Measurements from ENCODE around the gene ENGASE.

The ENGASE gene

GRCh38 chr17:79039171-79039570, 35.5 kb upstream of the ENGASE start:
- DNase-seq, result no peak

GRCh38 chr17:79039886-79040285, 34.7 kb upstream of the ENGASE start:
- no peak for DNase-seq

DNA sequence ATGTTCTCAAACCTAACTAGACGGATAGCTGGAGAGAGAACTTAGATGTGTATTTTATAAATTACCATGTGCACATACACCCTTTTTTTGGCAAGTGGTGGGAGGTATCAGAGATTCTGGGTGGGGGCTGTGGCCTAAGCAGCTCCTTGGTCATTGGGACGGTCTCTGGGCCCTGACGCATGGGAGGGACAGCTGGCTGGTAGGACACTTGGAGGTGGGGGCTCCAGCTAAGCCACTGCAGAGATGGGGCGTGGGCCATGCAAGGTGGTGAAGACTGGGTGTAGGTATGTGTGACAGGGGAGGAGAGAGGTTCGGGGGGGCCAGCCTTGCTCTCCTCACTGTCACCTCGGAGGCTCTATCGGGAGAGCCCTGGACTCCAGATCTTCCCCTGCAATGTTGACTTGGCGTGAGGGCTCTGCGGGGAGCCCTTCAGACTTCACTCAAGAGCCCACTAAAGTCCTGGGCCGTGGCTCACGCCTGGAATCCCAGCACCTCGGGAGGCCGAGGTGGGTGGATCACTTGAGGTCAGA, 33.5 kb upstream of the ENGASE start:
- DNase-seq, result no peak

GRCh38 chr17:79041723-79042420, 32.8 kb upstream of the ENGASE start:
- no peak for DNase-seq

DNA sequence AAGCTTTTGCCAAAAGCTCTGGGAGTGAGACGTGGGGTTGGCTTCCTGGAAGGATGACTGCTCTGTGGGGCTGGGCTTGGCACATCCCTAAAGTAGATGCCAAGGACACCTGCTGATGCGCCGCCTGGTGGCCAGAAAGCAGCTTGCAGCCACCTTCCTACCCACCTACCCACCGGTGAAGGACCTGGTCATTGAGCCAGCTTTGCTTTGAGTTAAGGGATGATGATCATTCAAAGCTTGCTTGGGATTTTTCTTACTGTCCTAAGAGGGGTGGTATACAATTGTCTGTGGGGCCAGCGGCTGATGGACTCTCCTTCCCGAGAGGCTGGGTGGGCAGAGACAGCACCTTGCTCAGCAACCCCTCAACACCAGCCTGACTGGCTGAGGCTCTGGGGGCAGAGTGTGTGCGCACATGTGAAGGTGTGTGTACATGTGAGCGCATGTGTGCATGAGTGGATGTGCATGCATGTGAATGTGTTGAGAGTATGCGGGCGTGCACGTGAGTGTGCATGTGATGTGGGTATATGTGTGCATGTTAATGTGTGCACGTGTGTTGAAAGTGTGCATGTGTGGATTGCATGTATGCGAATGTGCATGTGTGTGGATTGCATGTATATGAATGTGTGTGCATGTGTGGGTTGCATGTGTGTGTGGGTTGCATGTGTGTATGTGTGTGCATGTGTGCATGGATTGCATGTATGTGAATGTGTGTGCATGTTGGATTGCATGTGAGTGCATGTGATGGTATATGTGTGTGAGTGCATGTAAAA, 32.0 kb upstream of the ENGASE start:
- DNase-seq, result no peak

GRCh38 chr17:79043191-79043930, 31.3 kb upstream of the ENGASE start:
- DNase-seq, result no peak

DNA sequence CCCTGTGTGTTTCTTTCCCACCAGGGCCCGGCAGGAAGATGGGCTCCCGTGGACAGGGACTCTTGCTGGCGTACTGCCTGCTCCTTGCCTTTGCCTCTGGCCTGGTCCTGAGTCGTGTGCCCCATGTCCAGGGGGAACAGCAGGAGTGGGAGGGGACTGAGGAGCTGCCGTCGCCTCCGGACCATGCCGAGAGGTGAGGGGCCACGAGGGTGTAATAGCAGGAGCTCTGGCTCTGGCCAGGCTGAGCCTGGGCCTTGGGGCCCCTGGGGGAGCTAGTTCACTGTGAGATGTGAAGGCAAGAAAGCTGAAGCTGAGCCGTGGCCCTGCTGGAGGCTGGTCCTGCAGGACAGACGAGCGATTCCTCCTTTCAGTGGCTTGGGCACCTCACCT, 30.7 kb upstream of the ENGASE start:
- no peak for DNase-seq

- no peak for DNase-seq
Measured at GRCh38 chr17:79044462-79044861, 30.2 kb upstream of the ENGASE start.

GRCh38 chr17:79045001-79045729, 29.5 kb upstream of the ENGASE start:
- no peak for DNase-seq

DNA sequence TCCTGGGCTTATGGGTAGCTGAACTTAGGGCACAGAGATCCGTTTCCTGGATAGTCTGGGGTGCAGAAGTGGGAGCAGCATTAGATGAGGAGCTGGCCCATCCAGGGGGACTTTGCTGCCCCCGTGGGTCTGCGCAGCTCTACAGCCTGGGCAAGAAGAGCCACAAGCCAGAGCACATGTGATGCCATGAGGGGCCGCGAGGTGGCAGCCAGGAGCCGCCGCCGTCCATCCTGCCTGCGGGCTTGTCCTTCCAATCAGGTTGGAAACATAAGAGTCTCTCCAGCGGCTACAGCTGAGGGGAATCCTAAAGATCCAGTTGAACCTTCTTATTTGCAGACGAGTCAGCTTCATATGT, 28.8 kb upstream of the ENGASE start:
- peak; percentile 49 for DNase-seq

GRCh38 chr17:79046197-79046915, 28.3 kb upstream of the ENGASE start:
- no peak for DNase-seq

DNA sequence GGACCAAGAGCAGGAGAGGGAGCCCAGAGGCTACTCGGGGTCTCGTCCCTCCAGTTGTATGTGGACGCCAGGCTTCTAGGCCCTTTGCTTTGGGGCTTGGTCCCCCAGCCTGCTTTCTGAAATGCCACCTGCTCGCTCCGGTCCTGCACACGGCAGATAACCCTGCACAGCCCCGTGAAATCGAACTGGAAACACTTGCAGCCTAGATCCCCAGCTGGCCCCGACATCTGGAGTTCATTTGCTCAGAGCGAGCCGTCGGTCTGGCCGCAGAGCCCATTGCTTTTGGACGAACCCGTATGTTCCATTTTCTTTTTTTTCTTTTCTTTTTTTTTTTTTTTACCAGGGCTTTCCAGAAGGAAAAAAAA, 27.7 kb upstream of the ENGASE start:
- no peak for DNase-seq

GRCh38 chr17:79047291-79047920, 27.2 kb upstream of the ENGASE start:
- DNase-seq, result no peak

DNA sequence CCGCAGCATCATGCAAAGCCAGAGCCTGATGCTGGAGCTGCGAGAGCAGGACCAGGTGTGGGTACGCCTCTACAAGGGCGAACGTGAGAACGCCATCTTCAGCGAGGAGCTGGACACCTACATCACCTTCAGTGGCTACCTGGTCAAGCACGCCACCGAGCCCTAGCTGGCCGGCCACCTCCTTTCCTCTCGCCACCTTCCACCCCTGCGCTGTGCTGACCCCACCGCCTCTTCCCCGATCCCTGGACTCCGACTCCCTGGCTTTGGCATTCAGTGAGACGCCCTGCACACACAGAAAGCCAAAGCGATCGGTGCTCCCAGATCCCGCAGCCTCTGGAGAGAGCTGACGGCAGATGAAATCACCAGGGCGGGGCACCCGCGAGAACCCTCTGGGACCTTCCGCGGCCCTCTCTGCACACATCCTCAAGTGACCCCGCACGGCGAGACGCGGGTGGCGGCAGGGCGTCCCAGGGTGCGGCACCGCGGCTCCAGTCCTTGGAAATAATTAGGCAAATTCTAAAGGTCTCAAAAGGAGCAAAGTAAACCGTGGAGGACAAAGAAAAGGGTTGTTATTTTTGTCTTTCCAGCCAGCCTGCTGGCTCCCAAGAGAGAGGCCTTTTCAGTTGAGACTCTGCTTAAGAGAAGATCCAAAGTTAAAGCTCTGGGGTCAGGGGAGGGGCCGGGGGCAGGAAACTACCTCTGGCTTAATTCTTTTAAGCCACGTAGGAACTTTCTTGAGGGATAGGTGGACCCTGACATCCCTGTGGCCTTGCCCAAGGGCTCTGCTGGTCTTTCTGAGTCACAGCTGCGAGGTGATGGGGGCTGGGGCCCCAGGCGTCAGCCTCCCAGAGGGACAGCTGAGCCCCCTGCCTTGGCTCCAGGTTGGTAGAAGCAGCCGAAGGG, 26.4 kb upstream of the ENGASE start:
- DNase-seq, result no peak

DNA sequence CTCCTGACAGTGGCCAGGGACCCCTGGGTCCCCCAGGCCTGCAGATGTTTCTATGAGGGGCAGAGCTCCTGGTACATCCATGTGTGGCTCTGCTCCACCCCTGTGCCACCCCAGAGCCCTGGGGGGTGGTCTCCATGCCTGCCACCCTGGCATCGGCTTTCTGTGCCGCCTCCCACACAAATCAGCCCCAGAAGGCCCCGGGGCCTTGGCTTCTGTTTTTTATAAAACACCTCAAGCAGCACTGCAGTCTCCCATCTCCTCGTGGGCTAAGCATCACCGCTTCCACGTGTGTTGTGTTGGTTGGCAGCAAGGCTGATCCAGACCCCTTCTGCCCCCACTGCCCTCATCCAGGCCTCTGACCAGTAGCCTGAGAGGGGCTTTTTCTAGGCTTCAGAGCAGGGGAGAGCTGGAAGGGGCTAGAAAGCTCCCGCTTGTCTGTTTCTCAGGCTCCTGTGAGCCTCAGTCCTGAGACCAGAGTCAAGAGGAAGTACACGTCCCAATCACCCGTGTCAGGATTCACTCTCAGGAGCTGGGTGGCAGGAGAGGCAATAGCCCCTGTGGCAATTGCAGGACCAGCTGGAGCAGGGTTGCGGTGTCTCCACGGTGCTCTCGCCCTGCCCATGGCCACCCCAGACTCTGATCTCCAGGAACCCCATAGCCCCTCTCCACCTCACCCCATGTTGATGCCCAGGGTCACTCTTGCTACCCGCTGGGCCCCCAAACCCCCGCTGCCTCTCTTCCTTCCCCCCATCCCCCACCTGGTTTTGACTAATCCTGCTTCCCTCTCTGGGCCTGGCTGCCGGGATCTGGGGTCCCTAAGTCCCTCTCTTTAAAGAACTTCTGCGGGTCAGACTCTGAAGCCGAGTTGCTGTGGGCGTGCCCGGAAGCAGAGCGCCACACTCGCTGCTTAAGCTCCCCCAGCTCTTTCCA, 25.5 kb upstream of the ENGASE start:
- no peak for DNase-seq

GRCh38 chr17:79049821-79050220, 24.8 kb upstream of the ENGASE start:
- no peak for DNase-seq

DNA sequence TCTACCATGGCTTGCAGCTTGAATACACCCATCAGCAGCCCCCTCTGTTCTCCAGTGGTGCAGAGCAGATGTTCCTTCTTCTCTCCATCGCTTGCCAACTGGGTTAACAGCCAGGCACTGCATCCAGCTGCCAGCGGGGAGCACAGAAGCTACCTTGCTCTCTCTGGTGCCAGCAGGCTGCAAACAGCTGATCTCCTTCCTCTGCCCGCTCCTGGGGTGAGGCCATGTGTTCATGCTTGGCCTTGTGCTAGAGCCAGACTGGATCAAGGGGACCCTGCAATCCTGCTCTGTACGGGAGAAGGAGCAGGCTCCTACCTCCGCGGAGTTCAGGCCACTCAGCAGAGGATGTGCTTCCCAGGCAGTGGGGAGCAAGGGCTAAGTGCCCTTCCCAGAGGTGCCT, 24.1 kb upstream of the ENGASE start:
- no peak for DNase-seq

DNA sequence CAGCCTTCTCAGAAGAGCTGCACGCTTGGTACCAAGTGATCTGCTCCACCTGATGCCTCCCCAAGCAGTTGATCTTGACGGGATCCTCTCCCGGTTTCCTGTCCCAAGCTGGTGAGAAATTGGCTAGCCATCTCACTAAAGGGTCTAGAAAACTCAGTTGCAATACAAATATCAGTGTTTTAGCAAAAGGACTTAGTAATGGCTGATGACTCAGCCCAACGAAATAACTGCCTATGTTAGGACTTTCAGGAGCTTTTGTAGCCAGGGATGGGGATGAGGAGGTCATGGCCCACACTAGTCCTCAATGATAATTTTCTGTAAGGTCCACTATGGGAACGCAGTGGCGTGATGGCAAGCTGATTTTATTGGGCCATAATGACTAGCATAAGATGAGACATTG, 23.3 kb upstream of the ENGASE start:
- DNase-seq, result no peak

GRCh38 chr17:79052131-79052530, 22.5 kb upstream of the ENGASE start:
- DNase-seq, result no peak

Measured in NCI-H510A (cell line).